ENCODE measurements around the gene BMF.

DNA sequence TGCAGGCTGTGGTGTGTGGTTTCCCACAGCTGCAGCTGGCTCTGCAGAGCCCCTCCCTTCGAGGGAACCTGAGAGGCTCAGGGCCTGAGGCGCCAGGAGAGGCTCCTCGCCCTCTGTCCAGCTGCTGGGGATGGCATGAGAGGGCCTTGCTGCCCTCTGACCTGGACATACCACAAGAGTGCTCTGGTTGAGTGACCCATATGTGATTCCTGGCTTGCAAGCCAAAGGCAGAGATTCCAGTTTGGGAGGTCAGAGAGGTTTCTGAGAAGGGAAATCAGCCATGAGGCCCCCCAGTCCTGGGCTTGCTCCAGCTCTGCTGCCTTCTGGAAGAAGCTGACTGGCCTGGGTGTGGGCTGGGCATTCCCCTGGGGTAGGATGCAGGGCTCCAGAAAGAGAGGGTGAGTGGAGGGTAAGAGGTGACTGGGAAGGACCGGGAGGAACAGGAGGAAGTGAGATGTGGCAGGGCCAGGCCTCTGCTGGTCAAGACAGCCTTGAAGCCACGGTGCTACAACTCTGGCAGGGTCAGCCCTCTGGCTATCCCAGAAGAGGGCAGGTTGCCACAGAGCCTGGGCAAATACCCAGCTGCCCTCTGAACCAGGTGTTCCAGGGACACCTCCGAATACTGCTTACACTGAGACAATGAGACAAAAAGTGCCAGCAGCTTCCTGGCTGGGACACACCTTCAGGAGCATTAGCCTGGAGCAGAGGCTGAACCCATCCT lies 53.7 kb downstream of the BMF start:
- TF ChIP-seq, protein P1, sequence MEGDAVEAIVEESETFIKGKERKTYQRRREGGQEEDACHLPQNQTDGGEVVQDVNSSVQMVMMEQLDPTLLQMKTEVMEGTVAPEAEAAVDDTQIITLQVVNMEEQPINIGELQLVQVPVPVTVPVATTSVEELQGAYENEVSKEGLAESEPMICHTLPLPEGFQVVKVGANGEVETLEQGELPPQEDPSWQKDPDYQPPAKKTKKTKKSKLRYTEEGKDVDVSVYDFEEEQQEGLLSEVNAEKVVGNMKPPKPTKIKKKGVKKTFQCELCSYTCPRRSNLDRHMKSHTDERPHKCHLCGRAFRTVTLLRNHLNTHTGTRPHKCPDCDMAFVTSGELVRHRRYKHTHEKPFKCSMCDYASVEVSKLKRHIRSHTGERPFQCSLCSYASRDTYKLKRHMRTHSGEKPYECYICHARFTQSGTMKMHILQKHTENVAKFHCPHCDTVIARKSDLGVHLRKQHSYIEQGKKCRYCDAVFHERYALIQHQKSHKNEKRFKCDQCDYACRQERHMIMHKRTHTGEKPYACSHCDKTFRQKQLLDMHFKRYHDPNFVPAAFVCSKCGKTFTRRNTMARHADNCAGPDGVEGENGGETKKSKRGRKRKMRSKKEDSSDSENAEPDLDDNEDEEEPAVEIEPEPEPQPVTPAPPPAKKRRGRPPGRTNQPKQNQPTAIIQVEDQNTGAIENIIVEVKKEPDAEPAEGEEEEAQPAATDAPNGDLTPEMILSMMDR (IDR thresholded peaks at IDR 0.05), result no peak
- TF ChIP-seq EP300 (IDR thresholded peaks at IDR 0.05) (no peak), POLR2AphosphoS5 (IDR thresholded peaks at IDR 0.05) (no peak), POLR2A (IDR thresholded peaks at IDR 0.05) (no peak)
